ENCODE measurements around the gene BRD7.

DNA sequence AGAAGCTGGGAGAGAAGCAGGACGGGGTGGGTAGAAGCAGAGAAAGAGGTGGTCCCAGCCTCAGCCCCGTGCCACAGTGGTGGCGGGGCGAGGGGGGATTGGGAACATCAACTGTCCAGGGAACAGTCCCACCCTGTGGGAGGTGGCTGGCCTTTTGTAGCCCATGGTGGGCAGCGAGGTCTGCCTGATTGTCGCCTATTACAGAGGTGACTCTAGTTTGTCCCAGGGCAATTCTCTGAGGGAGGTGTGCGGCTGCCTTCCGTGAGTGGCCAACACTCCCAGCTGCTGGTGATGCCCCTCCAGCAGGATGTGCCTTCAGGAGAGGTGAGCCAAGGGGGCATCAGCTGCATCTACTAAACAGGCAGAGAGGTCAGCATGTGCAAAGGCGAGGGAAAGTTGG is 5.0 kb upstream of the BRD7 start:
- TF ChIP-seq, protein P1, sequence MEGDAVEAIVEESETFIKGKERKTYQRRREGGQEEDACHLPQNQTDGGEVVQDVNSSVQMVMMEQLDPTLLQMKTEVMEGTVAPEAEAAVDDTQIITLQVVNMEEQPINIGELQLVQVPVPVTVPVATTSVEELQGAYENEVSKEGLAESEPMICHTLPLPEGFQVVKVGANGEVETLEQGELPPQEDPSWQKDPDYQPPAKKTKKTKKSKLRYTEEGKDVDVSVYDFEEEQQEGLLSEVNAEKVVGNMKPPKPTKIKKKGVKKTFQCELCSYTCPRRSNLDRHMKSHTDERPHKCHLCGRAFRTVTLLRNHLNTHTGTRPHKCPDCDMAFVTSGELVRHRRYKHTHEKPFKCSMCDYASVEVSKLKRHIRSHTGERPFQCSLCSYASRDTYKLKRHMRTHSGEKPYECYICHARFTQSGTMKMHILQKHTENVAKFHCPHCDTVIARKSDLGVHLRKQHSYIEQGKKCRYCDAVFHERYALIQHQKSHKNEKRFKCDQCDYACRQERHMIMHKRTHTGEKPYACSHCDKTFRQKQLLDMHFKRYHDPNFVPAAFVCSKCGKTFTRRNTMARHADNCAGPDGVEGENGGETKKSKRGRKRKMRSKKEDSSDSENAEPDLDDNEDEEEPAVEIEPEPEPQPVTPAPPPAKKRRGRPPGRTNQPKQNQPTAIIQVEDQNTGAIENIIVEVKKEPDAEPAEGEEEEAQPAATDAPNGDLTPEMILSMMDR (IDR thresholded peaks at IDR 0.05 in 4 of 5, conservative IDR thresholded peaks at IDR 0.05 in 1 of 5) = no peak
- TF ChIP-seq POLR2A (IDR thresholded peaks at IDR 0.05) = no peak

Measured in gastrocnemius medialis (tissue), 4 donors.